ENCODE data around the gene ITPK1.
A peak's percentile ranks its signal among the peaks of the same experiment; 100 is the strongest.

Gene ITPK1

GRCh38 chr14:93017898-93018297, 97.8 kb downstream of the ITPK1 start:
- Mint-ChIP-seq H3K4me1 (peaks cover 65% of the 10 kb centered on the region), H3K27me3 (no peaks in the 10 kb centered on the region), H3K4me3 (no peak overlapping the region), H3K27ac (peak overlapping the region; percentile 60), H3K9me3 (no peaks in the 10 kb centered on the region), H3K36me3 (peaks cover 35% of the 10 kb centered on the region)
- ATAC-seq, result no peak

GRCh38 chr14:93017301-93017797, 98.4 kb downstream of the ITPK1 start:
- peaks cover 29% of the 10 kb centered on the region for H3K36me3 Mint-ChIP-seq
- no peaks in the 10 kb centered on the region for H3K9me3 Mint-ChIP-seq
- H3K4me3 Mint-ChIP-seq, result no peak overlapping the region
- H3K27me3 Mint-ChIP-seq, result no peaks in the 10 kb centered on the region
- peak overlapping the region; percentile 60 for H3K27ac Mint-ChIP-seq
- ATAC-seq, result no peak
- peaks cover 64% of the 10 kb centered on the region for H3K4me1 Mint-ChIP-seq

GRCh38 chr14:93016275-93016845, 99.4 kb downstream of the ITPK1 start:
- no peak for ATAC-seq
- no peaks in the 10 kb centered on the region for H3K27me3 Mint-ChIP-seq
- peaks cover 26% of the 10 kb centered on the region for H3K36me3 Mint-ChIP-seq
- no peaks in the 10 kb centered on the region for H3K9me3 Mint-ChIP-seq
- peaks cover 61% of the 10 kb centered on the region for H3K4me1 Mint-ChIP-seq
- no peak overlapping the region for H3K4me3 Mint-ChIP-seq
- peak overlapping the region; percentile 10 for H3K27ac Mint-ChIP-seq

GRCh38 chr14:93015505-93015904, 100.2 kb downstream of the ITPK1 start:
- Mint-ChIP-seq H3K4me3 (no peak overlapping the region), H3K27ac (peak overlapping the region; percentile 65), H3K27me3 (no peaks in the 10 kb centered on the region), H3K36me3 (peaks cover 24% of the 10 kb centered on the region), H3K9me3 (no peaks in the 10 kb centered on the region), H3K4me1 (peaks cover 54% of the 10 kb centered on the region)
- ATAC-seq, result no peak

- H3K27me3 Mint-ChIP-seq, result no peaks in the 10 kb centered on the region
- H3K36me3 Mint-ChIP-seq, result peaks cover 24% of the 10 kb centered on the region
- no peaks in the 10 kb centered on the region for H3K9me3 Mint-ChIP-seq
- no peak for ATAC-seq
- H3K4me1 Mint-ChIP-seq, result peaks cover 54% of the 10 kb centered on the region
- peak overlapping the region; percentile 65 for H3K27ac Mint-ChIP-seq
- no peak overlapping the region for H3K4me3 Mint-ChIP-seq
Measured at GRCh38 chr14:93015064-93015463, 100.7 kb downstream of the ITPK1 start.

GRCh38 chr14:93014058-93015023, 101.4 kb downstream of the ITPK1 start:
- ATAC-seq, result no peak
- no peak overlapping the region for H3K4me3 Mint-ChIP-seq
- no peaks in the 10 kb centered on the region for H3K27me3 Mint-ChIP-seq
- peaks cover 24% of the 10 kb centered on the region for H3K36me3 Mint-ChIP-seq
- peaks cover 54% of the 10 kb centered on the region for H3K4me1 Mint-ChIP-seq
- H3K9me3 Mint-ChIP-seq, result no peaks in the 10 kb centered on the region
- peak overlapping the region; percentile 65 for H3K27ac Mint-ChIP-seq

- H3K27ac Mint-ChIP-seq, result peak overlapping the region; percentile 65
- no peak for ATAC-seq
- H3K36me3 Mint-ChIP-seq, result peaks cover 24% of the 10 kb centered on the region
- H3K27me3 Mint-ChIP-seq, result no peaks in the 10 kb centered on the region
- H3K9me3 Mint-ChIP-seq, result no peaks in the 10 kb centered on the region
- no peak overlapping the region for H3K4me3 Mint-ChIP-seq
- peaks cover 53% of the 10 kb centered on the region for H3K4me1 Mint-ChIP-seq
Measured at GRCh38 chr14:93012951-93013719, 102.6 kb downstream of the ITPK1 start.

GRCh38 chr14:93012506-93012905, 103.2 kb downstream of the ITPK1 start:
- H3K36me3 Mint-ChIP-seq, result peaks cover 24% of the 10 kb centered on the region
- ATAC-seq, result no peak
- no peaks in the 10 kb centered on the region for H3K27me3 Mint-ChIP-seq
- H3K27ac Mint-ChIP-seq, result no peak overlapping the region
- H3K4me3 Mint-ChIP-seq, result no peak overlapping the region
- H3K9me3 Mint-ChIP-seq, result no peaks in the 10 kb centered on the region
- peaks cover 55% of the 10 kb centered on the region for H3K4me1 Mint-ChIP-seq

- no peak overlapping the region for H3K27ac Mint-ChIP-seq
- no peak for ATAC-seq
- H3K4me3 Mint-ChIP-seq, result no peak overlapping the region
- no peaks in the 10 kb centered on the region for H3K27me3 Mint-ChIP-seq
- peaks cover 62% of the 10 kb centered on the region for H3K4me1 Mint-ChIP-seq
- H3K9me3 Mint-ChIP-seq, result no peaks in the 10 kb centered on the region
- peaks cover 24% of the 10 kb centered on the region for H3K36me3 Mint-ChIP-seq
Measured at GRCh38 chr14:93011650-93012325, 103.9 kb downstream of the ITPK1 start.

- Mint-ChIP-seq H3K36me3 (peaks cover 24% of the 10 kb centered on the region), H3K27me3 (no peaks in the 10 kb centered on the region), H3K27ac (no peak overlapping the region), H3K4me1 (peaks cover 68% of the 10 kb centered on the region), H3K9me3 (no peaks in the 10 kb centered on the region), H3K4me3 (no peak overlapping the region)
- ATAC-seq, result no peak
Measured at GRCh38 chr14:93011141-93011529, 104.6 kb downstream of the ITPK1 start.

GRCh38 chr14:93010522-93011140, 105.1 kb downstream of the ITPK1 start:
- peaks cover 23% of the 10 kb centered on the region for H3K36me3 Mint-ChIP-seq
- no peak overlapping the region for H3K27ac Mint-ChIP-seq
- H3K4me3 Mint-ChIP-seq, result no peak overlapping the region
- no peaks in the 10 kb centered on the region for H3K9me3 Mint-ChIP-seq
- peaks cover 69% of the 10 kb centered on the region for H3K4me1 Mint-ChIP-seq
- no peaks in the 10 kb centered on the region for H3K27me3 Mint-ChIP-seq
- ATAC-seq, result no peak

GRCh38 chr14:93010130-93010499, 105.6 kb downstream of the ITPK1 start:
- Mint-ChIP-seq H3K27ac (no peak overlapping the region), H3K36me3 (peaks cover 18% of the 10 kb centered on the region), H3K27me3 (no peaks in the 10 kb centered on the region), H3K9me3 (no peaks in the 10 kb centered on the region), H3K4me1 (peaks cover 69% of the 10 kb centered on the region), H3K4me3 (no peak overlapping the region)
- ATAC-seq, result no peak

- Mint-ChIP-seq H3K36me3 (peaks cover 15% of the 10 kb centered on the region), H3K4me3 (no peak overlapping the region), H3K9me3 (no peaks in the 10 kb centered on the region), H3K27ac (no peak overlapping the region), H3K4me1 (peaks cover 69% of the 10 kb centered on the region), H3K27me3 (no peaks in the 10 kb centered on the region)
- no peak for ATAC-seq
Measured at GRCh38 chr14:93009471-93010129, 106.1 kb downstream of the ITPK1 start.

GRCh38 chr14:93008381-93008780, 107.3 kb downstream of the ITPK1 start:
- H3K4me3 Mint-ChIP-seq, result no peak overlapping the region
- H3K27me3 Mint-ChIP-seq, result no peaks in the 10 kb centered on the region
- peaks cover 70% of the 10 kb centered on the region for H3K4me1 Mint-ChIP-seq
- ATAC-seq, result no peak
- H3K9me3 Mint-ChIP-seq, result no peaks in the 10 kb centered on the region
- H3K27ac Mint-ChIP-seq, result peak overlapping the region; percentile 90
- peaks cover 17% of the 10 kb centered on the region for H3K36me3 Mint-ChIP-seq
